Subcutaneous adipose tissue (tissue), 4 donors: ENCODE measurements around the gene SV2C. TPM values are rescaled to one million over a fixed set of nuclear protein-coding genes. Genes with fewer than 3 reads are reported as not detected.

Experiments used
- CTCF ChIP-seq: fragments of 450-650 bp; IDR thresholded peaks from one replicate; pipeline ENCODE4 v1.5.1; 2016; ENCODE audit warnings: low read depth, mild to moderate bottlenecking, control low read depth, antibody characterized with exemption, moderate library complexity
- small RNA-seq: library from RNA; depleted of rRNA; stranded (forward); fragments of <200 nt; gene quantifications from one replicate; pipeline ENCODE3, GENCODE V24; 2016
- total RNA-seq, 4 donors: library from RNA; depleted of rRNA; stranded (reverse); fragments of >200 nt; gene quantifications; one replicate each; pipeline ENCODE4 v1.1.0, GENCODE V29; 2016

SV2C gene
- total RNA-seq, 4 donors from 2014 or later: under 0.01 to 0.17 (median under 0.01) TPM; not detected in 1

- TF ChIP-seq CTCF: no peak
These were observed 317.3 kb downstream of the SV2C start for GRCh38 chr5:76400466-76400865.

- no peak for TF ChIP-seq CTCF
These were observed 318.6 kb downstream of the SV2C start for GRCh38 chr5:76401801-76402250.

- no peak for TF ChIP-seq CTCF
These were observed 319.2 kb downstream of the SV2C start for GRCh38 chr5:76402251-76402885.

GRCh38 chr5:76402886-76403765 lies 319.9 kb downstream of the SV2C start, which contains the start of gene IQGAP2:
Gene IQGAP2, plus strand, starts transcription at chr5:76403285. Its CDS starts 261 bp downstream, at chr5:76403546.
- TF ChIP-seq CTCF: no peak

Small RNAs within 50 kb of the gene (small RNA-seq; reads per million reads assigned to genes)
- gene AC113404.2 (not detected), gene RNA5SP186 (not detected)
